Jurkat, Clone E6-1 (cell line): Measurements from ENCODE around the gene AKR1C1.
A peak's percentile ranks its signal among the peaks of the same experiment; 100 is the strongest.
"Not testable (repeated sequence)": the region's sequence is repeated elsewhere in the genome, so short reads cannot be mapped to it uniquely, and the experiment has no call there.

Experiments
- DNase-seq: peaks from one replicate; pipeline ENCODE4 v3.0.0-alpha.2; 2011; ENCODE audit warnings: low read depth, low spot score
- H3K4me3 ChIP-seq: 2 replicates; pipeline ENCODE4 v1.5.1; 2011; ENCODE audit warnings: mild to moderate bottlenecking, low read length, control low read depth, moderate library complexity

The AKR1C1 gene

GRCh38 chr10:4977025-4977424, 13.8 kb downstream of the AKR1C1 start:
- DNase-seq, result no peak
- H3K4me3 ChIP-seq, result no peak overlapping the region

DNA sequence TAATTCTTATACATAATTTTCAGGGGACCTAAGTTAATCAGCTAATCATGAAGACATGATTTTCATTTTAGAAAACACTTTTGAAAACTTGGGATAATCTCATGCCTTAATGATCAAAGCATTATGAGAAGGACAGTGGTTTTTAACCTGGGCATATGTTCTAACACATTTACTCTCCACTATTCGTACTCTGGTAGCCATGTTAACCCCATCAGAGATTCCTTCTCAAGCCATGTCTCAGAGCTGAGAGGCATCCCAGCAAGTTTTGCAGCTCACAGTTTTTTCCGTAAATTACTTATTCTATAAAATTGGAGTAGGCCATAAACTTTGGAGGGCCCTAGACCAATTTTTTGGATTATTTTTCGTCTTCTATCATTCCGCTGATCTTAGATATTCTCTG, 15.7 kb downstream of the AKR1C1 start:
- no peak for DNase-seq
- no peak overlapping the region for H3K4me3 ChIP-seq

DNA sequence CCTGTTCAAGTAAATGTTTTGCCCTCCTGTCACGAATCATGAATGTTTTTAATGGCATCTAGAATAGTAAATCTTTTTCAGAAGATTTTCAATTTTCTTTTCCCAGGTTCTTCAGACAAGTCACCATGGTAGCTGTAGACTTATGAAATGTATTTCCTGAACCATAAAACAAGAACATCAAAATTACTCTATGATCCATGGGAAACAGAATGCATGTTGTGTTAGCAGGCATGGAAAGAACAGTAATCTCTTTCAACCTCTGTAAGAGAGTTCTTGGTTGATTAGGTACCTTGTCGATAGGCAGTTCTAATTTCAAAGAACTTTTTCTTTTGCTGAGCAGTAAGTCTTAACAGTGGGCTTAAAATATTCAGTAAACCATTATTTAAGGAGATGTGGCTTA, 17.6 kb downstream of the AKR1C1 start:
- H3K4me3 ChIP-seq, result no peak overlapping the region
- DNase-seq, result no peak

DNA sequence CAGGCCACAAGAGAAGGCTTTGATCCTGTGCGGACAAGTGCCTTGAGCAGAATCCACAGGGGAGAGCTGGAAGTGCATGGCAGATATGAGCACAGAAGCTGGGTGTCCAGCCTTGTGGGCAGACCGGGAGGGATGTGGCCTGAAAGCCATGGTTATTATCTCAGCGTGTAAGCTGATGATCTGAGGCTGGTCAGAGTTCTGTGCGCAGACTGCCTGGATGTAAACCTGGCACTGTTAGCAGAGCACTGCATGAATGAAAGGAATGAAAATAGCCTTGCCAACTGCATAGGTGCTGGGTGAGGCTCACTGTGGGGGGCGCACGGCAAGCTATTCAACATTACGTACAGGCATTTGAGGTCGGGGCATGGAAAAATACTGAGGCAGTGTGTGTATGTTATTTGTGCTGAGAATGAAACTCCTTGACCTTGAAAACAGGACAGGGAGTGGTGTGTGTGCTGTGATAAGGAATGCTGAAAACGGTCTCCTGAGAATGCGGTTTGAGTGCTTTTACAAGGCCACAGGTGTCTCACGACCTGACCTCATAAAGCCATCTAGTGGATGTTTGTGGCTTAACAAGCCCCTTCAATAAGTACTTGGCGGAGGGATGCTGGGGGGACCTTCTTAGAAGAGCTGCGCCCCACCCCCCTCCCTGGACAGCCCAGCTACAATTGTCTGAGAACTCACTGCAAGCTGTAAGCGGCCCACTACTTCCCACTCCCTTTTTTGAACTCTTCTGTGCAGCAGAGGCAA, 18.7 kb downstream of the AKR1C1 start:
- peak; percentile 89 for DNase-seq
- H3K4me3 ChIP-seq, result peak overlapping the region; percentile 19

DNA sequence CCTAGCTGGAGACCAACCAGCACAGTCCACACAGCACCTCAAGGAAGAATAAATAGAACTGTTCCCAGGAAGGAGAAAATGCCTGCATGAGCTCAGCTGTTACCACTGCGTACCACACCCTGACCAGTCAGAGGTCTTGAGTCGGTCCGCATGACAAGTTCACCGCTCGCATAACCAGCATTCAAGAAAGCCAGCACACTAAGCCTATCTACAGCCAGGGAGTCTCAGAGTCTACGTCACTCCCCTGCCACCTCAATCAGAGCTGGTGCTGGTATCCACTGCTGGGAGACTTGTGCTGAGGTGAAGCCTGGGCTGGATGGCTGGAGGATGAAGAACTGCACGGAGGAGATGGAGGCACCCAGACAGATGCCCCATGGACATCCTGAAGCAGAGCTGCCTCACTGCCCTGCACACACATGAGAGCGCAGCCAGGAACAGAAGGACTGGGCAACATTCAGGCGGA, 19.6 kb downstream of the AKR1C1 start:
- DNase-seq, result no peak
- no peak overlapping the region for H3K4me3 ChIP-seq

DNA sequence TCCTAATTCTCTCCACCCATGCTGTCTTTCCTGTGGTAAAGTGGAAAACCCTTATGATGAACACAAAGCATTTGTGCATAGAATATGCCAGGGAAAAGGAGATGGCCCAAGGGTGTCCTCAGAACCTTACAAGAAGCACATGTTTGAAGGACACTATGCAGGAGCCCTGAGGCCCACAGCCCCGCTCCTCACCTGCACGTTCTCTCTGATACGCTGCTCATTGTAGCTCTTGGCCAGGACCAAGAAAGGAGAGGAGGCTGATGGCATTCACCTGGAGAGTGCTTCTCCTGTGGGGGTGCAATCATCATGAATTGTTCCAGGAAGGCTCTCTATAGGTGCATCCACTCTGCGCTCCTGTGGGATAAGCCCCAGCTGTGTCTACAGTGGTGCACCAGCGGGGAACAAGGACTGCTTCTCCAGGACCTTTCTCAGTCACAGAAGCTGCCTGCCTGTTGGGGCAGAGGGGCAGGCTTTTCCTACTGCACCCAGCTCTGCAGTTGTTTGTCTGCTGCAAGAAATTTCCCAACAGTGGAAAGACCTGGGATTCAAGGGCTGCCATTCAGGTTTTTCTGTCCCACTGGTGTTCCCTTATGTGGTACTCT, 20.5 kb downstream of the AKR1C1 start:
- H3K4me3 ChIP-seq, result no peak overlapping the region
- no peak for DNase-seq

DNA sequence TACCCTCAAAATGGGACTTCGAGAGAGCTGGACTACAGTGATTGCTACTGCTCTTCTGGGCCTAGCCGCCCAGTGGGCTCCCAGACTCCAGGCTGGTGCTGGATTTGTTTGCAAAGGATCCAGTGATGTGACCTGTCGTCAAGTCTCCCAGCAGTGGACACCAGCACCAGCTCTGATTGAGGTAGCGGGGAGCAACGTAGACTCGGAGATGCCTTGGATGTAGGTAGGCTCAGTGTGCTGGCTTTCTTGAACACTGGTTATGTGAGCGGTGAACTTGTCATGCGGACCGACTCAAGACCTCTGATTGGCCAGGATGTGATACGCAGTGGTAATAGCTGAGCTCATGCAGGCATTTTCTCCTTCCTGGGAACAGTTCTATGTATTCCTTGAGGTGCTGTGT, 21.0 kb downstream of the AKR1C1 start:
- no peak for DNase-seq
- H3K4me3 ChIP-seq, result no peak overlapping the region

DNA sequence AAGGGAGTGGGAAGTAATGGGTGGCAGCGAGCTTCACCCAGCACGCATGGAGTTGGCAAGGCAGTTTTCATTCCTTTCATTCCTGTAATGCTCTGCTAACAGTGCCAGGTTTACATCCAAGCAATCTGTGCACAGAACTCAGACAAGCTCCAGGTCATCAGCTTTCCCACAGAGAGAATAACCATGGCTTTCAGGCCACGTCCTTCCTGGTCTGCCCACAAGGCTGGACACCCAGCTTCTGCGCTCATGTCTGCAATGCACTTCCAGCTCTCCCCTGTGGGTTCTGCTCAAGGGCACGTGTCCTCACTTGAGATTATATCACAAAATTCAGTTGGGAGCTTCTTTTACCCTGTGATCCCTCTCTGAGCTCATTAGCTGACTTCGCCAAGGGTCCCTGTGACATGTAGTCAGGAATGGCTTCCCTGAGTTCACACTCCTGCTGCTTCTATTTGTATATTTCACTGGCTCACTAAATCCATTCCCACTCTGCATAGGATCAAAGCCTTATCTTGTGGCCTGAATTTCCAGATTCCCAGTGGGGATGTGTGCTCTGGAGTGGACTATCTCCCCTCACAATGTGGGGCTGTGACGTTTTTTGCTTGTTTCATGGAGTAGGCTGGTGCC, 21.9 kb downstream of the AKR1C1 start:
- no peak overlapping the region for H3K4me3 ChIP-seq
- no peak for DNase-seq

- not testable (repeated sequence) for H3K4me3 ChIP-seq, DNase-seq
Observed at GRCh38 chr10:4988000-4988641, 24.9 kb downstream of the AKR1C1 start.

DNA sequence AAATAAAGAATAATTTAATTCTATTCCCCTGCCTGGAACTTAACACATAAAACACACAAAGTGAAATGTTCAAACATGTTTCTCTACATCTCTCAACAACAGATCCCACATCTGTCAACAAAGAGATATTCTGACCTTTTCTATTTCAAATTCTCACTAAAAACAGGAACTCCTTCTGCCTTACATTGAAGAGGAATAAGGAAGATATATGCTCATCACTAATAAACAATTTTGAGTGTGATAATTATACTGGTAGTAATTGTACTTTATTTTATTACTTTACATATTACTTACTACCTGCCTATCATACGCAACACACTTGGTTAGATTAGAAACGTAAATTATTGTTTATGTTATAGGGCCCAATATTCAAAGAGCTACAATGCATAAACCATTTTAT, 27.0 kb downstream of the AKR1C1 start:
- H3K4me3 ChIP-seq, result no peak overlapping the region
- DNase-seq, result no peak

GRCh38 chr10:4991463-4991862, 28.2 kb downstream of the AKR1C1 start:
- DNase-seq, H3K4me3 ChIP-seq: not testable (repeated sequence)

GRCh38 chr10:4992564-4992963, 29.3 kb downstream of the AKR1C1 start:
- not testable (repeated sequence) for H3K4me3 ChIP-seq, DNase-seq

GRCh38 chr10:4994260-4994659, 31.0 kb downstream of the AKR1C1 start:
- not testable (repeated sequence) for DNase-seq, H3K4me3 ChIP-seq

DNA sequence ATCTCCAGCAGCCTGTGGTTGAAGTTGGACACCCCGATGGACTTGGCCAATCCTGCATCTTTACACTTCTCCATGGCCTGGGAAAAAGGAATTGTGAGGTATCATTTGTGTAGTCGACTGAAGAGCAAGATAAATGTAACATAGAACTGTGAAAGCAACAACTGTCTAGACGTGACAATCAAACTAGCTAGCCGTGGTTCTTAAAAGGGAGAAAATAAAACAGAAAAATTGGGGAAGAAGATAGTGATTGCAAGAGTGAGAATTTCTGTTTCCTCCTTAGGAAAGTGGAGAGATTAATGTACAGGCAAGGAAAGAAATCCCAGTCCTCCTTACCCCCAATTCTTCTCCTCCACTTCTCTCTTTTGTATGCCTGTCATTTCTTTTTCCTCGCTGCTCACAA, 35.5 kb downstream of the AKR1C1 start:
- H3K4me3 ChIP-seq, result no peak overlapping the region
- DNase-seq, result no peak

DNA sequence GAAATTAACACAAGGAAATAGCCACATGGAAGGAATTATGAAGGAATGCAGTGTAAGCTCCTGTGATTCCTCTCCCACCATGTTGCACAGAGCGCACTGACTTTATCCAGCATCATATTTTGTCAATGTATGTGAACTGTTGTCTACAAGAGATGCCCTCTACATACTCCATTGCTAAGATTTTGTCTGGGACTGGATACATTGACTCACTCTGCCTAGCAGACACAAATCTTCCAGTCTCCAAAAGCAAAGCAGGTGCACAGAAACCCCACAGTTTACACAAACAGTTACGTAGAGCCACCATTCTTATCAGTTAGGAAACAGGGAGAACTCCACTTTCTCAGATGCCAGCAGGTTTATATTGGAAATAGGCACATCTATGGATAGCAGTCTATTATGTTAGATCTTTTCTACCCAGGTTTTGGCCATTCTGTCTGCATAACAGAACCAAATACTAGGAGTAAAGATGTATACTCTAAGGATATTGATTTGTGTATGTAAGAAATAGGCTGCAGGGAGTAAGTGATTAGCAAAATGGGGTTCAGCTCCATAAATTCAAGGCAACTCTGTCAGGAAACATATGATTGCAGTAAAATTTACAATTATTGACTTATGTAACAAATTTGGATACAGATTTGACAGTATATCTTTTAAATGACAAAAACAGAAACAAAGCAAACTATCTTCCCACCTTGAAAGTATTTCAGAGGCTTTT, 39.0 kb downstream of the AKR1C1 start:
- no peak for DNase-seq
- H3K4me3 ChIP-seq, result no peak overlapping the region

GRCh38 chr10:5003127-5004029, 40.2 kb downstream of the AKR1C1 start, which contains the start of gene AKR1C2:
TSS of gene AKR1C2 (minus strand) at chr10:5003857. CDS start at chr10:5003835, 22 bp downstream.
- H3K4me3 ChIP-seq, DNase-seq: not testable (repeated sequence)

GRCh38 chr10:5004030-5004385, 40.8 kb downstream of the AKR1C1 start:
- DNase-seq, H3K4me3 ChIP-seq: not testable (repeated sequence)

GRCh38 chr10:5004501-5004900, 41.3 kb downstream of the AKR1C1 start:
- not testable (repeated sequence) for H3K4me3 ChIP-seq, DNase-seq
